Panc1 (cell line): ENCODE data around the gene ATP2B2. TPM values are rescaled to one million over a fixed set of nuclear protein-coding genes. Genes with fewer than 3 reads are reported as not detected.

Experiments used
- ATAC-seq: fragments of 200-7000 bp; cut with Tn5 transposase; 2 replicates; pipeline ENCODE4 v1.9.1; 2020; ENCODE audit warnings: mild to moderate bottlenecking, moderate library complexity
- BruUV-seq: library from RNA; stranded (reverse); fragments of 400-500 nt; replicated peaks from 2 replicates; lab custom pipeline; 2021; lab: Mats Ljungman, UMichigan
- CTCF ChIA-PET: fragments of 300-600 bp; sonication (Branson Sonifier 250); formaldehyde crosslinking; loops from one replicate; lab custom pipeline; 2022; ENCODE audit warnings: antibody characterized with exemption; lab: Charles Lee
- POLR2A ChIA-PET: fragments of 300-600 bp; sonication (Branson Sonifier 250); formaldehyde crosslinking; loops from one replicate; lab custom pipeline; 2022; ENCODE audit warnings: antibody characterized with exemption; lab: Charles Lee
- DNase-seq: peaks from one replicate; pipeline ENCODE4 v3.0.0-alpha.2; 2010; ENCODE audit warnings: low read depth, low spot score
- H3K27ac ChIP-seq: 2 replicates; pipeline ENCODE4 v1.5.1; 2011; ENCODE audit warnings: mild to moderate bottlenecking, low read length, inconsistent platforms
- H3K27me3 ChIP-seq: fragments of 200-500 bp; sonication (Bioruptor generic); 2 replicates; pipeline ENCODE4 v1.6.0; 2014; ENCODE audit warnings: low read length, inconsistent platforms; ENCODE audit not compliant: control insufficient read depth, insufficient read depth
- H3K36me3 ChIP-seq: fragments of 200-500 bp; sonication (Bioruptor generic); 2 replicates; pipeline ENCODE4 v1.5.1; 2014; ENCODE audit warnings: inconsistent platforms, mild to moderate bottlenecking, low read length, moderate library complexity; ENCODE audit not compliant: control insufficient read depth, insufficient read depth
- H3K4me1 ChIP-seq: 2 replicates; pipeline ENCODE4 v1.5.1; 2011; ENCODE audit warnings: inconsistent platforms, mild to moderate bottlenecking, low read length, moderate library complexity; ENCODE audit not compliant: control insufficient read depth, insufficient read depth
- H3K4me3 ChIP-seq, 2 experiments: 2 replicates each; pipeline ENCODE4 v1.5.1; 2011 to 2012; ENCODE audit warnings: low read depth in 2 of 2, low read length in 2 of 2, mild to moderate bottlenecking in 2 of 2, inconsistent platforms in 1 of 2, moderate library complexity in 1 of 2
- H3K9me3 ChIP-seq: fragments of 200-500 bp; sonication (Bioruptor generic); 2 replicates; pipeline ENCODE4 v1.5.1; 2014; ENCODE audit warnings: low read depth, mild to moderate bottlenecking, inconsistent platforms, low read length, moderate library complexity; ENCODE audit not compliant: control insufficient read depth, insufficient read depth
- POLR2AphosphoS5 ChIP-seq: IDR thresholded peaks from 2 replicates; pipeline ENCODE4 v1.6.1; 2012; ENCODE audit warnings: mild to moderate bottlenecking, low read depth, low read length, moderate library complexity
- SIN3A ChIP-seq: IDR thresholded peaks from 2 replicates; pipeline ENCODE4 v1.6.1; 2012; ENCODE audit warnings: low read depth, mild to moderate bottlenecking, low read length, moderate library complexity, borderline replicate concordance; ENCODE audit not compliant: insufficient read depth
- TCF7L2 ChIP-seq: IDR thresholded peaks from 2 replicates; pipeline ENCODE4 v1.6.1; 2011; ENCODE audit warnings: mild to moderate bottlenecking, low read depth, low read length, inconsistent platforms
- in situ Hi-C: cut with HindIII; loops from 2 replicates; pipeline ENCODE4 v1.10.0; 2016; ENCODE audit warnings: low sequenced_read_pairs, low pct_unique_long_range_greater_than_20kb
- intact Hi-C: fragments of 100-400 bp; cut with micrococcal nuclease; formaldehyde crosslinking; loops from one replicate; pipeline ENCODE4 v1.10.0; 2022; ENCODE audit not compliant: unreplicated experiment
- total RNA-seq: library from RNA; stranded (reverse); gene quantifications from one replicate; pipeline ENCODE4 v1.2.1, GENCODE V29; 2021; ENCODE audit not compliant: unreplicated experiment
- TF ChIP-seq, protein P1 (sequence below), 2 experiments: IDR thresholded peaks; 2 replicates each; pipeline ENCODE4 v1.6.1; 2011 to 2012; ENCODE audit warnings: low read depth in 2 of 2, control low read depth in 1 of 2, low read length in 1 of 2, mild to moderate bottlenecking in 1 of 2, moderate library complexity in 1 of 2; ENCODE audit not compliant: insufficient read depth in 1 of 2
- TF ChIP-seq, protein P2 (sequence below): fragments of 450-650 bp; IDR thresholded peaks from 2 replicates; pipeline ENCODE4 v1.5.1; 2017; ENCODE audit warnings: mild to moderate bottlenecking

Gene ATP2B2
- total RNA-seq, 1 experiment from 2014 or later, result not detected

DNA sequence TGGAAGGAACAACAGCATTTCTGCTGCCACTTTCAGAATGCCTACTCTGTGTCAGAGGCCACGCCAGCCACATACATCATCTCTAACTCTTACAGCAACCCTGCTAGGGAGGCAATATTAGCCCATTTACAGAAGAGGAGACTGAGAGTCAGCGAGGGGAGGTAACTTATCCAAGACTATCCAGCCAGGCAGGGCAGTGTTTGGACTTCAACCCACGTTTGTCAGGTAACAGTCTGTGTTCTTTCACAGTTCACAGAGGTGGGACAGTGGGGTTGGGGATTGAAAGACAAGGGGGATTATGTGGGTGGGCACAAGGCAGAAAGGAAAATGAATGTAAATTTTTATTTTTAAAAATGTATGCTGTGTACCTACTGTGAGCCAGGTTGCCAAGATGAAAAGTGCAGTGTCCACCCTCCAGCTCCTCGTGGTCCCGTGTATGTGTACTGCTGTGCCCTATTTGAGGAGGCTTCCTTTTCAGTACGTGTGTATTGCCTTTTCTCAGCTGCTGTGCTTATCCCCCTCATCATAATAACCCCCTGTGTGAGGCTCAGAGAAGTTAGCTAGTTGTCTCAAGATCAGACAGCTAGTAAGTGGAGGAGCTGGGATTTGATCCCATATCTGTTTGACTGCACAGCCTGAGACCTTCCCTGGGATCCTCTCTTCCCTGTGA lies 16.5 kb upstream of the ATP2B2 start:
- Histone ChIP-seq H3K27ac (no peak overlapping the region), H3K27me3 (no peaks in the 10 kb centered on the region; the same call in 1 of the 2 replicates), H3K36me3 (no peaks in the 10 kb centered on the region), H3K4me1 (no peaks in the 10 kb centered on the region), H3K4me3 (no peak overlapping the region), H3K9me3 (no peaks in the 10 kb centered on the region)
- no TSS peak for BruUV-seq
- ChIA-PET CTCF (no interaction called here), POLR2A (no interaction called here)
- intact Hi-C loops (no loop called here), in situ Hi-C loops (no loop called here)
- DNase-seq (no peak), ATAC-seq (no peak)
- TF ChIP-seq TCF7L2 (no peak), POLR2AphosphoS5 (no peak)
- TF ChIP-seq, protein P1, sequence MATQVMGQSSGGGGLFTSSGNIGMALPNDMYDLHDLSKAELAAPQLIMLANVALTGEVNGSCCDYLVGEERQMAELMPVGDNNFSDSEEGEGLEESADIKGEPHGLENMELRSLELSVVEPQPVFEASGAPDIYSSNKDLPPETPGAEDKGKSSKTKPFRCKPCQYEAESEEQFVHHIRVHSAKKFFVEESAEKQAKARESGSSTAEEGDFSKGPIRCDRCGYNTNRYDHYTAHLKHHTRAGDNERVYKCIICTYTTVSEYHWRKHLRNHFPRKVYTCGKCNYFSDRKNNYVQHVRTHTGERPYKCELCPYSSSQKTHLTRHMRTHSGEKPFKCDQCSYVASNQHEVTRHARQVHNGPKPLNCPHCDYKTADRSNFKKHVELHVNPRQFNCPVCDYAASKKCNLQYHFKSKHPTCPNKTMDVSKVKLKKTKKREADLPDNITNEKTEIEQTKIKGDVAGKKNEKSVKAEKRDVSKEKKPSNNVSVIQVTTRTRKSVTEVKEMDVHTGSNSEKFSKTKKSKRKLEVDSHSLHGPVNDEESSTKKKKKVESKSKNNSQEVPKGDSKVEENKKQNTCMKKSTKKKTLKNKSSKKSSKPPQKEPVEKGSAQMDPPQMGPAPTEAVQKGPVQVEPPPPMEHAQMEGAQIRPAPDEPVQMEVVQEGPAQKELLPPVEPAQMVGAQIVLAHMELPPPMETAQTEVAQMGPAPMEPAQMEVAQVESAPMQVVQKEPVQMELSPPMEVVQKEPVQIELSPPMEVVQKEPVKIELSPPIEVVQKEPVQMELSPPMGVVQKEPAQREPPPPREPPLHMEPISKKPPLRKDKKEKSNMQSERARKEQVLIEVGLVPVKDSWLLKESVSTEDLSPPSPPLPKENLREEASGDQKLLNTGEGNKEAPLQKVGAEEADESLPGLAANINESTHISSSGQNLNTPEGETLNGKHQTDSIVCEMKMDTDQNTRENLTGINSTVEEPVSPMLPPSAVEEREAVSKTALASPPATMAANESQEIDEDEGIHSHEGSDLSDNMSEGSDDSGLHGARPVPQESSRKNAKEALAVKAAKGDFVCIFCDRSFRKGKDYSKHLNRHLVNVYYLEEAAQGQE (IDR thresholded peaks at IDR 0.05; ENCODE audit: insufficient read depth in 1 of 2, low read depth in 2 of 2, low read length in 1 of 2), result no peak

DNA sequence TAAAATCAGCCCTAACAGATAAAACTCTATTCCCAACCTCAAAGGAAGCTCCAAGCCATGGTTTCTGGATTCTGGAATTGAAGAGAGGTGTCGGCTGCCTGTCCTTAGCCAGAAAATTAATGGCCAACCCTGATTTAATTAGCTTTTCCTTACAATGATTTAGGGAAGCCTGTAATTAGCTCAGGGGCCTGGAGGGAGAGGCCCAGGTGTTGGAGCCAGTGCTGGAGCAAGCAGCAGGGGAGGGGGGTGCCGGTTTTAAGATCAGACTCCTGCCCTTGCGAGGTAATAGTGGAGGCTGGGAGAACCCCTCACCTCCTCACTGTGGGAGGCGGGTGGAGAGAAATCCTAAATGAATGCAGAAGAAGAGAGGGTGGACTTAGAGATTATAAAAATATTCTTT lies 14.7 kb upstream of the ATP2B2 start:
- Histone ChIP-seq H3K9me3 (no peaks in the 10 kb centered on the region), H3K4me1 (no peaks in the 10 kb centered on the region), H3K27ac (no peak overlapping the region), H3K36me3 (no peaks in the 10 kb centered on the region), H3K27me3 (no peaks in the 10 kb centered on the region; the same call in 1 of the 2 replicates), H3K4me3 (no peak overlapping the region)
- no peak for ATAC-seq
- no TSS peak for BruUV-seq
- TF ChIP-seq TCF7L2, result no peak
- TF ChIP-seq SIN3A, result no peak
- TF ChIP-seq, protein P2, sequence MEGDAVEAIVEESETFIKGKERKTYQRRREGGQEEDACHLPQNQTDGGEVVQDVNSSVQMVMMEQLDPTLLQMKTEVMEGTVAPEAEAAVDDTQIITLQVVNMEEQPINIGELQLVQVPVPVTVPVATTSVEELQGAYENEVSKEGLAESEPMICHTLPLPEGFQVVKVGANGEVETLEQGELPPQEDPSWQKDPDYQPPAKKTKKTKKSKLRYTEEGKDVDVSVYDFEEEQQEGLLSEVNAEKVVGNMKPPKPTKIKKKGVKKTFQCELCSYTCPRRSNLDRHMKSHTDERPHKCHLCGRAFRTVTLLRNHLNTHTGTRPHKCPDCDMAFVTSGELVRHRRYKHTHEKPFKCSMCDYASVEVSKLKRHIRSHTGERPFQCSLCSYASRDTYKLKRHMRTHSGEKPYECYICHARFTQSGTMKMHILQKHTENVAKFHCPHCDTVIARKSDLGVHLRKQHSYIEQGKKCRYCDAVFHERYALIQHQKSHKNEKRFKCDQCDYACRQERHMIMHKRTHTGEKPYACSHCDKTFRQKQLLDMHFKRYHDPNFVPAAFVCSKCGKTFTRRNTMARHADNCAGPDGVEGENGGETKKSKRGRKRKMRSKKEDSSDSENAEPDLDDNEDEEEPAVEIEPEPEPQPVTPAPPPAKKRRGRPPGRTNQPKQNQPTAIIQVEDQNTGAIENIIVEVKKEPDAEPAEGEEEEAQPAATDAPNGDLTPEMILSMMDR, result no peak
- TF ChIP-seq, protein P1 (IDR thresholded peaks at IDR 0.05; ENCODE audit: insufficient read depth in 1 of 2, low read depth in 2 of 2, low read length in 1 of 2), result no peak
- no peak for TF ChIP-seq POLR2AphosphoS5
- DNase-seq, result no peak
- ChIA-PET CTCF (no interaction called here), POLR2A (no interaction called here)
- in situ Hi-C loops, result no loop called here
- intact Hi-C loops, result no loop called here
